Measurements from ENCODE around the gene ASCC2. TPM values are rescaled to one million over a fixed set of nuclear protein-coding genes. Genes with fewer than 3 reads are reported as not detected.

ASCC2 gene
- total and polyA plus RNA-seq, 7 donors, result 15.0 to 51.0 (median 37.7) TPM

GRCh38 chr22:29883775-29884097 lies 45.7 kb upstream of the ASCC2 start:
- 0 to 1% methylated on average over 14 of the region's 14 CpGs for WGBS, 2 donors
- TF ChIP-seq EP300 (IDR thresholded peaks at IDR 0.05) (no peak), CTCF (IDR thresholded peaks at IDR 0.05) (no peak), POLR2AphosphoS5 (IDR thresholded peaks at IDR 0.05) (no peak), POLR2A (IDR thresholded peaks at IDR 0.05) (no peak)
- H3K4me3 ChIP-seq, result peak overlapping the region; percentile 98 to 100 (median 98)
- H3K4me1 ChIP-seq, result peaks cover 0 to 46% (median 39%) of the 10 kb centered on the region in 4 donors
- H3K36me3 ChIP-seq, result no peaks in the 10 kb centered on the region
- intact Hi-C loops (cut with DNase I), result loop anchor here (2.0 kb wide), 1 partner anchor 45 kb away; the partner anchor contains the start of gene ASCC2
- H3K27ac ChIP-seq, result peak overlapping the region; percentile 94 to 99 (median 96)
- DNase-seq, result no peak
- H3K9me3 ChIP-seq, result no peaks in the 10 kb centered on the region
- H3K27me3 ChIP-seq, result no peaks in the 10 kb centered on the region

GRCh38 chr22:29883045-29883774 lies 45.1 kb upstream of the ASCC2 start, which contains the start of gene MTMR3:
Gene MTMR3 (plus strand): TSS chr22:29883174. CDS start chr22:29971060, 87,886 bp downstream.
- H3K27ac ChIP-seq, result peak within 1 kb of the TSS; percentile 94 to 99 (median 96)
- DNase-seq, result peak; percentile 95
- H3K4me1 ChIP-seq, result peaks cover 0 to 42% (median 38%) of the 10 kb centered on the region in 4 donors
- H3K27me3 ChIP-seq, result no peaks in the 10 kb centered on the region
- 0 to 1% methylated on average over 82 of the region's 82 CpGs for WGBS, 2 donors
- H3K36me3 ChIP-seq, result no peaks in the 10 kb centered on the region
- H3K9me3 ChIP-seq, result no peaks in the 10 kb centered on the region
- intact Hi-C loops (cut with DNase I), result loop anchor here (2.0 kb wide), 1 partner anchor 44 kb away; the partner anchor contains the start of gene ASCC2
- H3K4me3 ChIP-seq, result peak within 1 kb of the TSS; percentile 98 to 100 (median 98)
- peak; percentile 37 to 80 (median 66) for TF ChIP-seq POLR2AphosphoS5 (IDR thresholded peaks at IDR 0.05)
- peak in 3 of 4 experiments; percentile 18 to 62 (median 41) for TF ChIP-seq CTCF (IDR thresholded peaks at IDR 0.05)
- peak in 1 of 2 donors; percentile 20 for TF ChIP-seq POLR2A (IDR thresholded peaks at IDR 0.05)
- TF ChIP-seq EP300 (IDR thresholded peaks at IDR 0.05), result no peak

GRCh38 chr22:29882716-29883044 lies 44.6 kb upstream of the ASCC2 start:
- Histone ChIP-seq H3K27me3 (no peaks in the 10 kb centered on the region), H3K27ac (peak overlapping the region in 3 of 4 donors; percentile 94 to 99 (median 95)), H3K36me3 (no peaks in the 10 kb centered on the region), H3K9me3 (no peaks in the 10 kb centered on the region), H3K4me3 (peak overlapping the region in 3 of 4 donors; percentile 98 to 100 (median 99)), H3K4me1 (peaks cover 0 to 37% (median 34%) of the 10 kb centered on the region in 4 donors)
- DNase-seq, result no peak
- TF ChIP-seq CTCF (IDR thresholded peaks at IDR 0.05) (no peak), EP300 (IDR thresholded peaks at IDR 0.05) (no peak), POLR2AphosphoS5 (IDR thresholded peaks at IDR 0.05) (no peak), POLR2A (IDR thresholded peaks at IDR 0.05) (no peak)
- intact Hi-C loops (cut with DNase I), result loop anchor here (2.0 kb wide), 1 partner anchor 44 kb away; the partner anchor contains the start of gene ASCC2
- 0 to 1% methylated on average over 5 of the region's 5 CpGs for WGBS, 2 donors

GRCh38 chr22:29879753-29880152 lies 41.7 kb upstream of the ASCC2 start:
- Histone ChIP-seq H3K36me3 (no peaks in the 10 kb centered on the region), H3K27ac (no peak overlapping the region), H3K9me3 (no peaks in the 10 kb centered on the region), H3K4me1 (peaks cover 0 to 8% (median 5%) of the 10 kb centered on the region in 4 donors), H3K27me3 (no peaks in the 10 kb centered on the region), H3K4me3 (no peak overlapping the region)
- TF ChIP-seq EP300 (IDR thresholded peaks at IDR 0.05) (no peak), POLR2A (IDR thresholded peaks at IDR 0.05) (no peak), POLR2AphosphoS5 (IDR thresholded peaks at IDR 0.05) (no peak), CTCF (IDR thresholded peaks at IDR 0.05) (no peak)
- DNase-seq, result no peak
- intact Hi-C loops (cut with DNase I), result no loop called here
- WGBS, 2 donors, result 93 to 98% methylated on average over 5 of the region's 5 CpGs
